GM18520 (cell line): ENCODE results near the gene KCNJ14.

Source experiments
- ATAC-seq: cut with Tn5 transposase; IDR thresholded peaks from one replicate; pipeline ENCODE4 v1.9.1; 2021; ENCODE audit not compliant: unreplicated experiment

The KCNJ14 gene

DNA sequence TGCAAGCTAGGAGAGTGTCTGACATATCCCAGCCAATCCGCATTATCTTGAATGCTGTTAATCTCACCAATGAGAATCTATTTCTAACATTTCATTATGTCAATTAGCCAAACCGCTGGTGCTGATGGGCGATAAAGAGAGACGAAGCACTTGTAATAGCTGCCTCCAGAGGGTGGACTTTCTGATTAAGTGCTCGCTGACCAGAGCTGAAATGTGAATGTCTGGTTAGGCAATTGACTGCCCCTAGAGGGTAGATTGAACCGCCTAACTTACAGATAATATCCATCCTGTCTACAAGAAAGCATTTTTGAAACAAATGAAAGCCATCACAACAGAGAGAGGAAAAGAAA is 10.1 kb upstream of the KCNJ14 start:
- ATAC-seq = peak; percentile 21

DNA sequence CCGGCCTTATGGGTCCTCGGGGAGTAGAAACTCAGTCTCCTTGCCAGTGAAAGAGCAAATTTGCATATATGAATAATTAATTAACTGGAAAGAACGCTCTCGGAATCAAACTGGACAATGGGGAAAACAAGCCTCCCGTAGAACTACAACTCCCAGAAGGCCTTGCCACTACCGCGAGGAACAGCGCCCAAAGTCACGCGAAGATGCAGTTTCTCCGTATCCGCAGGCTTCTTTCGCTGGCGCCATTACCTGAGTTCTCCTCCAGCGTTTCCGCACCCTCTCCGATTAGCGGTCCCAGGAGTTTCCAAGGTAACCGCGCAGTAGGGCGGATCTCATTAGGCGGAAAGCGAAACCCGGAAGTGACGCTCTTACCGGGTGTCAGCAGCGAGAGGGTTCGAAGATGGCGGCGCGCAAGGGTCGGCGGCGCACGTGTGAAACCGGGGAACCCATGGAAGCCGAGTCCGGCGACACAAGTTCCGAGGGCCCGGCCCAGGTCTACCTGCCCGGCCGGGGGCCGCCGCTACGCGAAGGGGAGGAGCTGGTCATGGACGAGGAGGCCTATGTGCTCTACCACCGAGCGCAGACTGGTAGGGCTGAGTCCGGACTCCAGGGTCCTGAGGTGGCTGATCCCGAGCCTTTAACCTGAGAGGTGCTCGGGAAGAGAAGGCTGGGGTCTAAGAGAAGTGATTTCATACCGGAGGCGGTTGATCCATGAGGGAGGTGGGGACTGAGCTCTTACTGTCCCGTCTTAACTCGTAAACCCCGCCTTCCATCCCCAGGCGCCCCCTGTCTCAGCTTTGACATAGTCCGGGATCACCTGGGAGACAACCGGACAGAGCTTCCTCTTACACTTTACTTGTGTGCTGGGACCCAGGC is 9.5 kb upstream of the KCNJ14 start, which contains the start of gene GRWD1:
Gene GRWD1 (plus strand): TSS at position 378 of the 876 bp plus-strand sequence. CDS start 23 bp downstream, at position 401.
- peak; percentile 81 for ATAC-seq

DNA sequence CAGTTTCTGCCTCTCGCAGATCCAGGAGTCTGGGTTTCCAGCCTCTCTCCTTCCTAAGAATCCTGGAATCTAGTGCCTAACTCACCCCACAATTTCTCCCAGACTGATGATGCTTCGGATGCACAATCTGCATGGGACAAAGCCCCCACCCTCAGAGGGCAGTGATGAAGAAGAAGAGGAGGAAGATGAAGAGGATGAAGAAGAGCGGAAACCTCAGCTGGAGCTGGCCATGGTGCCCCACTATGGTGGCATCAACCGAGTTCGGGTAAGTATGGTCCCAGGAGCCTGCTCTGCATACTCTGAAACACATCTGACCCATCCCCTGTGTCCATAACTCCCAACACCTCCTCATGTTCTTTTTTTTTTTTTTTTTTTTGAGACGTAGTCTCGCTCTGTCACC is 8.8 kb upstream of the KCNJ14 start:
- ATAC-seq = no peak

DNA sequence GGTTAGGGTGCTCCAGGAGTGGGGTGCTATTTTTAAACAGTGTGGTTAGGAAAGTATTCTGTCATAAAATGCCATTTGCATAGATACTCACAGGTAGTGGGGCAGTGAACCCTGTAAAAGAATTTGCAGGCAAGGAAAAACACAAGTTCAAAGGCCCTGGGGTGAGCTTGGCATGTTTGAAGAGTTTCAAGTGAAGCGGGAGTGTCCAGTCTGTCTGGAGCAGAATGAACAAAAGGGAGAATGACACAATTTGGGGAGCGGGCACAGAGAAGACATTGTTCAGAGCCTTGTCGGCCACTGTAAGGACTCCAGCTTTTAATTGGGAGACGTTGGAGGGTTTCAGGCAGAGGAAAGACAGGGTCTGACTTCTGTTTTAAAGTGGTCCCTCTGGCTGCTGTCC is 6.8 kb upstream of the KCNJ14 start:
- no peak for ATAC-seq

DNA sequence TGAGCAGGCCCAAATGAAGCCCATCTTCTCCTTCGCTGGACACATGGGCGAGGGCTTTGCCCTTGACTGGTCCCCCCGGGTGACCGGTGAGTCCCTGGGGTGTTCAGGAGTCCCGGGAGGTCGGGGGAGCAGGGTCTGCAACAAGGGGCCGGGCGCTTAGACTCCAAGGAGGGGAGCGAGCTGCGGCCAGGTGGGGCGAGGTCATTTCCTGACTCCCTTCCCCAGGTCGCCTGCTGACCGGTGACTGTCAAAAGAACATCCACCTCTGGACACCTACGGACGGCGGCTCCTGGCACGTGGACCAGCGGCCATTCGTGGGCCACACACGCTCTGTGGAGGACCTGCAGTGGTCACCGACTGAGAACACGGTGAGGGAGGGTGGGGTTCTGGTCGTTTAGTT is 4.9 kb upstream of the KCNJ14 start:
- ATAC-seq = no peak

DNA sequence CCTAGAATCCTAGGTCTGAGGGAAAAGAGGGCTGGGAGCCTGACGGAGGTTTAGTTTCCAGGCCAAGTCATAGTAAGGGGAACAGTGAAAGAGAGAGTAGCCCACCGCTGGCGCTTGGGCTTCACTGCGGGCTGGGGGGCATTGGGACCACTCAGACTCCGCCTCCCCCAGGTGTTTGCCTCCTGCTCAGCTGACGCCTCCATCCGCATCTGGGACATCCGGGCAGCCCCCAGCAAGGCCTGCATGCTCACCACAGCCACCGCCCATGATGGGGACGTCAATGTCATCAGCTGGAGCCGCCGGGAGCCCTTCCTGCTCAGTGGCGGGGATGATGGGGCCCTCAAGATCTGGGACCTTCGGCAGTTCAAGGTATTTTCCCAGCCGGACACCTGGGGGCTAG is 4.5 kb upstream of the KCNJ14 start:
- no peak for ATAC-seq

DNA sequence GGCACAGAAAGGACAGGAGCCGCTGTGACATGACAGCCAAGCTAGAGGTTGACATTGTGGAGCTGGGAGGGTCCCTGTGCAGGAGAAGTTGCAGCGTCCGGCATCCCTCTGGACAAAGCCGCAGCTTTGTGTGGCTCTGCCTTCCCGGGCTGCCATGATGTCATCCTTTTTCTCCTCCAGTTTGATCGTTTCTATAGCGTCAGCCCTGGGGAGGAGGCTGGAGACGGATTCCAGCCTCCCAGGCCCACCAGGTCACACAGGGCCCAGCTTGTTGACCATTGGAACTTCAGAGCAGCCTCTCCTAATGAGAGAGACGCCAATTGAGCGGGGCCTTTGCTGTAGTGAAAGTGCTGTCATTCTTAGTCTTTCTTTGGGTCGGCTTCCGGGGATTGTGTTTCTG is 3.8 kb upstream of the KCNJ14 start:
- no peak for ATAC-seq

DNA sequence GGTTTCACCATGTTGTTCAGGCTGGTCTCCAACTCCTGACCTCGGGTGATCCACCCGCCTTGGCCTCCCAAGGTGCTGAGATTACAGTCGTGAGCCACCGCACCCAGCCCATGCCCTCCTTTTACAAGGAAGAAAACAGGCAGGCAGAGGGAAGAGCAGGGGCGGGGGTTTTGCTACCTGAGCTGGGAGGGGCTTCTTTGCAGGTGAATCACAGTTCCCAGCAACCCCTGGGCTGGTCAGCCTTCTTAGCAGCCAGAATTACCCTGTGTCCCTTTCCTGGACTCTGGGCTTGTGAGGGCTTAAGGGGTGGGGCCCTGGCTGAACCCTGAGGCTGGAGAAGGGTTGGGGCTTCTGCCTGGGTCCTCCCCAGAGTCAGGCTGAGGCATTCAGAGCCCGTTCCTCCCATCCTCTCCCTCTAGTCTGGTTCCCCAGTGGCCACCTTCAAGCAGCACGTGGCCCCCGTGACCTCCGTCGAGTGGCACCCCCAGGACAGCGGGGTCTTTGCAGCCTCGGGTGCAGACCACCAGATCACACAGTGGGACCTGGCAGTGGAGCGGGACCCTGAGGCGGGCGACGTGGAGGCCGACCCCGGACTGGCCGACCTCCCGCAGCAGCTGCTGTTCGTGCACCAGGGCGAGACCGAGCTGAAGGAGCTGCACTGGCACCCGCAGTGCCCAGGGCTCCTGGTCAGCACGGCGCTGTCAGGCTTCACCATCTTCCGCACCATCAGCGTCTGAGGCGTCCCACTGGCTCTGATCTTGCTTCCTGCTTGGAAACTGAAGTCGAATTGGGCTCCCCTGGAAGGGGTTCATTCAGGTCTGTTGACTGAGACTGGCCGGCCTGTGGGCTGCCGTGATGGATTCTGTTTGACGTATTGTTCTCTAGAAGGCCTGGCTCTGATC is 2.8 kb upstream of the KCNJ14 start:
- no peak for ATAC-seq

DNA sequence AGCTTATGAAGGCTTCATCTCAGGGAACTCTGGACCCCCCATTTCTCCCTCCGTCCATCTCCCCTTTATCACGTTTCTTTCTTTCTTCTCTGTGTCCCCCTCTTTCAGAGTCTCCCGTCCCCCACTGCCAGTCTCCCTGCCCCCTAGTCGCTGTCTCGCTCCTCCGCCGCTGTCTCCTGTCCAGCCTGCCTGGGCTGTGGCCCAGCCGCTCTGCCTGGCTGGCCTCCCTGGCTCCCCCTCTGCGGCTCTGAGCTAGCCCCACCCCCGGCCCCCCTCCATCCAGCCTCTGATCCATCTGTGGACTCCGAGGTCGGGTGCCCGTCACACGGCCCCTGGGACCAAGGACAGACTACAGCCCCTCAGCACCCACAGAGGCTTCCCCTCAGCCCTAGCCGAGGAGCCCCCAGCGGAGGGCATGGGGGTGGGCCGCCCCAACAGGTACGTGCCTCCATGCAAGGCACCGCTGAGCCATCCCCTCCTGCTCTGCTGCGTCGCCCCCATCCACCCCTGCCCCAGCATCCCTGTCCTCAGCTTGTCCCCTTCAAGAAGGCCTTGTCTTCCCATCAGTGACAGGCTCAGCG is 1.1 kb upstream of the KCNJ14 start:
- no peak for ATAC-seq

DNA sequence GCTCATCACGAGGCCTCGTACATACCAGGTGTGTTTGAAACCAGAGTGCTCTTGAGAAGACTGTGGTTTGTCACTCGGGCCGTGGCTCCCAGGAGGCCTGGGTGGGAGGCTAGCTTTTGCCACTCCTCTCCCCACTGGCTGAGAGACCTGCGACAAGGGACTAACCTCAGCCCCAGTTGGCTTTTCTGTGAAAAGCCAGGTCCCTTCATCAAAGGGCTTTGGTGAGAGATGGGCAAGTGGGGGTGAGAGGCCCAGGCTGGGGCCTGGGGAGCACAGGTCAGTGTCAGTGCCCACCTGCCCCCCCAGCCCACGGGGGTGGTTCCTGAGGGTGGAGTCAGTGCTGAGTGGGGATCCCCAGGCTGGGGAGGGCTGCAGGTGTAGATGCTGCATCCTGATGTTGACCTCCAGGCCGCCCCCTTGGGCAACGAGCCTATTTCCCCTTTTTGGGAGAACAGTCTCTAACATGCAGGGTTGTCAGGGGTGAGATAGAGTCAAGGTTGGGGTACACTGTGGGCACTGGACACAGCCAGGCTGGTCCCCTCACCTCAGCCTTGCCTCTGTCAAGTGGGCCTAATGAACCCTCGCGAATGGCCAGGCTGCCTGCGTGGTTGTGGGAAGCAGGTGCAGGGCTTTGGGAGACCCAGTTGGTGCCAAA is 661 bp downstream of the KCNJ14 start:
- ATAC-seq = no peak

DNA sequence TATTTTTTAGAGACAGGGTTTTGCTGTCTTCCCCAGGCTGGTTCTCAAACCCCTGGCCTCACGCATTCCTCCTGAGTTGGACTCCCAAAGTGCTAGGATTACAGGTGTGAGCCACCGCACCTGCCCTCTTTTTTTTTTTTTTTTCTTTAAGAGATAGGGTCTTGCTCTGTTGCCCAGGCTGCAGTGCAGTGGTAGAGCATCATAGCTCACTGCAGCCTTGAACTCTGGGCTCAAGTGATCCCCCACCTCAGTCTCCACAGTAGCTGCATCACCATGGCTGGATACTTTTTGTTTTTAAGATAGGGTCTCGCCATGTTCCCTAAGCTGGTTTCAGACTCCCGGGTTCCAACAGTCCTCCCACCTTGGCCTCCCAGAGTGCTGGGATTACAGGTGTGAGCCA is 1.5 kb downstream of the KCNJ14 start:
- ATAC-seq = no peak

DNA sequence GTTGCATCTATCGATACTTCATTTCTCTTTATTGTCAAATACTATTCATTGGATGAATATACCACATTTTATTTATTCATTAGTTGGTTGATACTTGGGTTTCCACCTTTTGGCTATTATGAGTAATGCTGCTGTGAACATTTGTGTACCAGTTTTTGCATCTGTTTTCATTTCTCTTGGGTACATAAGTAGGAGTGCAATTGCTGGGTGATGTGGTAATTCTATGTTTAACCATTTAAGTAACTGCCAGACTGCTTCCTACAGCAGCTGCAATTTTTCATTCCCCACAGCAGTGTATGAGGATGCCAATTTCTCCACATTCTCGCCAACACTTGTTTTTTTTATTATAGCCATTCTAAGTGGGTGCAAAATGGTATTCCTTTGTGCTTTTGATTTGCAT is 2.6 kb downstream of the KCNJ14 start:
- ATAC-seq = no peak

DNA sequence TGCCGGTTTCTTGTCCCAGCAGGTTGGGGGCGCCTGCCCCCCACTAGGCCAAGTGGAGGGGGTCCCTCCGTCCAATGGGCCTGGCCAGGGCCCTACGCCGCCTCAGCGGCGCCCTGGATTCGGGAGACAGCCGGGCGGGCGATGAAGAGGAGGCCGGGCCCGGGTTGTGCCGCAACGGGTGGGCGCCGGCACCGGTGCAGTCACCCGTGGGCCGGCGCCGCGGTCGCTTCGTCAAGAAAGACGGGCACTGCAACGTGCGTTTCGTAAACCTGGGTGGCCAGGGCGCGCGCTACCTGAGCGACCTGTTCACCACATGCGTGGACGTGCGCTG is 6.2 kb downstream of the KCNJ14 start:
- ATAC-seq = no peak

DNA sequence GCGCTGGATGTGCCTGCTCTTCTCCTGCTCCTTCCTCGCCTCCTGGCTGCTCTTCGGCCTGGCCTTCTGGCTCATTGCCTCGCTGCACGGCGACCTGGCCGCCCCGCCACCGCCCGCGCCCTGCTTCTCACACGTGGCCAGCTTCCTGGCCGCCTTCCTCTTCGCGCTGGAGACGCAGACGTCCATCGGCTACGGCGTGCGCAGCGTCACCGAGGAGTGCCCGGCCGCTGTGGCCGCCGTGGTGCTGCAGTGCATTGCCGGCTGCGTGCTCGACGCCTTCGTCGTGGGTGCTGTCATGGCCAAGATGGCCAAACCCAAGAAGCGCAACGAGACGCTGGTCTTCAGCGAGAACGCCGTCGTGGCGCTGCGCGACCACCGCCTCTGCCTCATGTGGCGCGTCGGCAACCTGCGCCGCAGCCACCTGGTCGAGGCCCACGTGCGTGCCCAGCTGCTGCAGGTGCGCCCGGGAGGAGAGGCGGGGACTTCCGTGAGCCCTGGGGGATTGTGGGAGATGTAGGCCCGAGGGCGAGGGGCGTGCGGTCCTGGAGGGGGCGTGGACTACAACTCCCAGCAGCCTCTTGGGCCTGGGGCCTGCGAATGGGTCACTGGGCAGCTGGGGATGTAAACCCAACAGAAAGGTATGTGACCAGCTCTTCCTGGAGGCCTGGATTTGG is 6.7 kb downstream of the KCNJ14 start:
- ATAC-seq = no peak

DNA sequence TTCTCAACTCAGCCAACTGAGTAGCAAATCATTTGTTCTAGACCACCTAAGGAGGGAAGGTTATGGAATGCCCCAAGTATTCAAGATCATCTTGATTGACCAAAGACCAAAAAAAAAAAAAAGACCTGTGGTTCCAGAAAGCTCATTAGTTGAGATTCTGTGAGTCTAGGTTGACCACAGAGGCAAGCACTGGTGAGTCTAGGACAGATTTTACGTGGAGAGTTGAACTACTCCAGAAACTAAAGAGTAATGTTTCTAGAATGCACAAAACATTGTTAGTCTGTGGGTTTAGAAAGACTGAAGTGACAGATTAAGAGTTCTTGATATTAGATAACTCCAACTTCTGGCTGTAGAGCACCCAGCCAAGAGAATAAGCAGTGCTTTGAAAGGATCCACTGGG is 9.8 kb downstream of the KCNJ14 start:
- ATAC-seq = no peak

DNA sequence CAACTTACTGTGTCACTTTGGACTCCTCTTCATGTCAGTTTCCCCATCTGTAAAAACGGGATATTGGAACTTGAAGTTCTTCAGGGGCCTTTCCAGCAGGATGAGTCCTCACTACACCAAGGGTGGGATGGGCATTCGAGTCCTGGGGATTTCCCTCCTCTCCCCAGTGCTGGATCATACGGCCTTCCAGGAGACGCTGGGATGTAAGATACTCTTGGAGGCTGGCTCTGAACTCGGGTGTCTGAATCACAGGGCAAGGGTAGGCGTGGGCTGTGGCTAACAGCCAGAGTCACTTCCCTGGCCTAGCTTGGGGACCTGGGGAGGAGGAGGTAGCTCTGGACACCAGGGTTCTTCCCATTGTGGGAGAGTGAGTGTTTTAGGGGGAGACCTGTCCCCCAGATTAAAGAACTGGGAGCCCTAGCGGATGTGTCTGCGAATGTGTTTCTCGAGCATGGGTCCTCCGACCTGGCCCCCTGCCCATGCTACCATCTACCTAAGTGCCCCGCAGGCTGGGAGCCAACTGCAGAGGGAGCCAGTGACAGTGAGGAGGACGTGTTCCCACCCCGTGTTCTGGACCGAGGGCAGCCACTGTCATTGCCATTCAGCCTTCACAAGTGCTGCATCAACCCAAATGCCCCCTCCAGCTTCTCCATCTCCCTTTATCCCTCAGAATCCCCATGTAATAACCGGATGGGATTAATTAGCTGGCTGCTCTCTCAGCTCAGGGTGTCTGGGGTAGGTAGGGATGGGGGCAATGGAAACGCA is 11.4 kb downstream of the KCNJ14 start:
- ATAC-seq = no peak

DNA sequence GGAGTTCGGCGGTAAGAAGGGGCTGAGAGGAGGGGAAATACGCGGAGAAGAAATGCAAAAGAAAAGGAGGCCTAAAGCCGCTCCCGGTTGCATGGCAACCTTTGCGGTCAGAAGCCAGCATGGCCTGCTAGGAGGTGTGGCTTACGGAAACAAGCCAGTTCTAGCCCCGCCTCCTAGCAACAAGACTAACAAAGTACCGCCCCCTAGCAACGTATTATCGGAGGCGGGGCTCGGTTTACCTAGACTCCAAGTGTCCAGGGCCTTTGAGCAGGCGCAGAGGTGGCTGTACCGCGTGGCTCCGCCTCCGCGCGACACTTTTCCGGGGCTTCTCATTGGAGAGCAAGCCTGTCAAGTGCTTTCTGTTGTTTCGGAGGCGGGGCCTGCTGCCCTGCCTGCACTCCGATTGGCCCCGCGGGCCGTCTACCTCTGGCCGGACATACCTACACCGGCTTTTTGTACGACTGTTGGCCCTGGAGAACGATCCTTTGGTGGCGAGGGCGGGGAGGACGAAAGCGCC is 13.5 kb downstream of the KCNJ14 start:
- ATAC-seq = peak; percentile 93

DNA sequence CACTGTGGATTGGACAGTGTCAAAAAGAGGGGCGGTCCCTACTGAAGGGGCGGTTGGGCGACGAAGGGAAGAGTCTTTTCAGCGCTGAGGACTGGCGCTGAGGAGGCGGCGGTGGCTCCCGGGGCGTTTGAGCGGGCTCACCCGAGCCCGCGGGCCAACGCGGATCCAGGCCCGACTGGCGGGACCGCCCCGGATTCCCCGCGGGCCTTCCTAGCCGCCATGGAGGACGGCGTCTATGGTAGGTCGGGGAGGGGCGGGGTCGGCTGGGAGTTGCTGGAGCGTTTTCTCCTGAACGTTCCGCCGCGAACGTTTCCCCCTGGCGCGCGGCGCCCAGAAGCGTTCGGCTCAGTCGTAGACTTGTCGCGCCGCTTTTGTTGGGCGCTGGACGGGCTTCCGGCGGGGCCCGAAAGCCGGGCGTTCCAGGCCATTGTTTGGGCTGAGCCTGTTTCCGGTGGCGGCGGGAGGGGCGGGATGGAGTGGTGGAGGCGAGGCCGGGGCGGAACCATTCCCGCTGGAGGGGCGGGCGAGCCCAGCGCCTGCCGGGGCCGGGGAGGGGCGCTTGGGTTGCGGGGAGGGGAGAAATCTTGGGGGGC is 14.0 kb downstream of the KCNJ14 start, which contains the start of gene CYTH2:
Gene CYTH2 (plus strand): TSS at position 81 of the 593 bp plus-strand sequence. CDS start 139 bp downstream, at position 220.
- peak; percentile 10 for ATAC-seq
